Stimulated activated naive CD4-positive, alpha-beta T cell (primary cell): Measurements from ENCODE around the gene LYPD6.

Source experiments
- DNase-seq, 6 experiments: peaks; one replicate each; lab custom pipeline; 2025; lab: John Stamatoyannopoulos, UW

The LYPD6 gene

DNA sequence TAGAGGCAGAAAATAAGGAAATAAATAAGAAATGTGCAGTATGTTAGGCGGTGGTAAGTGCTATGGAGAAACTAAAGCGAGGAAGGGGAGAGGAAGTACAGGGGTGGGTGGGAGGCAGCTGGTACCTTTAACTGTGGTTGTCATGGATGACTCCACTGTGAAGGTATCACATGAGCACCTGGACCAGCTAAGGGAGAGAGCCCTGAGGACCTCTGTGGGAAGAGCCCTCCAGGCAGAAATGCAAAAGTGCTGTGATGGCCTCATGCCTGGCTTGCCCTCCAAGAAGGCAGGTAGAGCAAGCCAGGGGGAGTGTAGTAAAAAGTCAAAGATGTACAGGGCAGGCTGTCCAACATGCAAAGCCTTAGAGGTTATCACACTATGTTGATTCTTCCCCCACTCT, 17.9 kb downstream of the LYPD6 start:
- DNase-seq, result no peak

GRCh38 chr2:149353421-149353820, 23.0 kb downstream of the LYPD6 start:
- no peak for DNase-seq

DNA sequence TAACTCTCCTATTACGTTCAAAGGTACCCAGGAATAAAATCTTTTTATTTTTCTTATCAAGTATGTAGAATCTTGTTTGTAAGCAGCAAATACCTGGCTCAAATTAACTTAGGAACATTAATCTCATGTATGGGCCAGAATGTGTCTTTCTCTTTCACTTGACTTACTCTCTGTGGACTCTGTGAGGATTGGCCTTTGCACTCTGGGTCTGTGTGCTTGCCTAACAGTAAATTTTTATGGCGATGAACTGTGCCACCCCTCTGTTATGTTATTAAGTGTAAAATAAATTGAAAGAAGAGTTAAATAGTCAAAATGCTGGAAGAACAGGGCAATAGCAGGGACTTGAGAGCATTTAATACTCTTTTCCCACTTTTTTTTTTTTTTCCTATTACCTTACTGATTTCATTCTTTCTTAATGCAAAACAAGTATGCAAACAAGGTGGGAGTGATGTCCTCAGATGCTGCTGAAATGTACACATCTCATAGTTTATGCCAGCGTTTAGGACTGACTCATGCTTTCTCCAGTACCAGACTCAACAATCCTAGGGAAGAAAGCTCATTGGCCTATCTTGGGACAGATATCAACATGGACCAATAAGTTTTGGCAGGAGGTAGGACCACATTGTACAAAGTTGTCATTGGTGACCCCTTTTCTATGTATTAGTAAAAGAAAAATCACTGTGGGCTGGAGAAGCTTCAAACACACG, 25.5 kb downstream of the LYPD6 start:
- no peak for DNase-seq

GRCh38 chr2:149357058-149357457, 26.7 kb downstream of the LYPD6 start:
- no peak for DNase-seq

DNA sequence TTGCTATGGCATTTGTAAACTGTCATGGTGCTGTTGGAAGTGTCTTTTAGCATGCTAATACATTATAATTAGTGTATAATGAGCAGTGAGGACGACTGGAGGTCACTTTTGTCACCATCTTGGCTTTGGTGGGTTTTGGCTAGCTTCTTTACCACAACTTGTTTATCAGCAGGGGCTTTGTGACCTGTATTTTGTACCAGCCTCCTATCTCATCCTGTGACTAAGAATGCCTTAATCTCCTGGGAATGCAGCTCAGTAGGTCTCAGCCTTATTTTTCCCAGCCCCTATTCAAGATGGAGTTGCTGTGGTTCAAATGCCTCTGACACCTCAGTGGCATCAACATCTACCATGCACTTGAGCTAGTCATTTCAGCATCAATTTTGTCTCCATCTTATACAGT, 29.7 kb downstream of the LYPD6 start:
- DNase-seq, result no peak

DNA sequence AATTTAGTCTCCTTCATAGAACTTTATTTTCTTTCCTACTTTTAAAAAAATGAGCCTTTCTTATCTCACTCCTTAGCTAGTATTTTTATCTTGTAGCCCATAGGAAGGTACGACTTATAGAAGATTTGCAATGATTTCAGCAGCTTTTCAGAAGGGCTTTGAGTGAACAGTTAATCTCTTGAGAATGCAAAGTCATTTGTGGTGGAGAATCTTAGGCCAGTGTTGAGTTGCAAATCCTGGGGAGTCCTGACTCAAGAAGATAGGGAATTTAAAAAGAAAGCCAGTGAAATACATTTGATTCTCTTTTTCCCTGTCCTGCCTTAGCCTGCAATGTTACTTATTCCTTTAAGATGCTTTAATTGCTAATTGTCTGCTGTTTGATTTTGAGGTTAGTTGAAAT, 33.6 kb downstream of the LYPD6 start:
- DNase-seq, result no peak

- no peak for DNase-seq
Measured at GRCh38 chr2:149364839-149365238, 34.5 kb downstream of the LYPD6 start.

GRCh38 chr2:149365931-149366583, 35.7 kb downstream of the LYPD6 start:
- no peak for DNase-seq

DNA sequence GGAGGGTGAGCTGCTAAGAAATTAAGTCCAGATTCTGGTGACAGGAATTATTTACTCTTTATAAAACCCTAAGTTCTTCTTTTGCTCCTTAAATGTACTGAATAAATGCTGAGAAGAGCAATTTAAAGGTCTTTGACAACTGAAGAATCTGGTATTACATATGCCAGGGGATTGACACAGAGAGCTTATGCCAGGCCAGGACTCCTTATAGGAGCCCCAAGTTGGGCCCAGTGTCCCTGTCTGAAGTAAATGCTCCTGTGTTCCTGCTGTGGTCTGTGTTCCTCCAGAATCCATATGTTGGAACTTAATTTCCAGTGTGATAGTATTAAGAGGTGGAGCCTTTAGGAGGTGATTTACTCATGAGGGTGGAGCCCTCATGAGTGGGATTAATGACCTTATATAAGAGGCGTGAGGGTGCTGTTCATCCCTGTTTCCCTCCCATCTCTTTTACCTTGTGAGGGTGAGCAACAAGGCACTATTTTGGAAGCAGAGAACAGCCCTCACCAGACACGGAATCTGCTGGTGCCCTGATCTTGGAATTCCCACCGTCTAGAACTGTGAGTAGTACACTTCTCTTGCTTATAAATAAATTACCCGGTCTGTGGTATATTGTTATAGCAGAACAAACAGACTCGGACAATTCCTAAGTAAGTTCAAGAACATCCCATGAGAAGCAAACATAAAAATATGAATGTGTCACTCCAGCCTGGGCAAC, 39.8 kb downstream of the LYPD6 start:
- DNase-seq, result no peak

DNA sequence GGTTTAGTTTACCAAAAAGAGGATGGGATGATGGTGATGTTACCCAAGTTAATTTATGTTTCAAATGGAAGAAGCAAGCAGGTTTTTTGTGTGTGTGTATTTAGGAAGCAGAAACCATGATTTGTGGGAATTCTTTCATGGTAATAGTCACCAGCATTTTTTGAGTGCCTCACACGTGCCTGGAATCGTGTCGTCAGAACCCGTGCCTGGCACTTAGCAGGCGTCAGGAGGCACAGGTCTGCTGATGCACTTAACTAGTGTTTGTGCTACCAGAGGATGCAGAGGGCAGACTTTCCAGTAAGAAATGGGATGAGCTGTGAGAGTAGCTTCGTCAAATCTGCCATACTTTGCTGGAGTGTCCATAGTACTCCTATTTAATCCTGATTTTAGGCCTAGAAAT, 41.1 kb downstream of the LYPD6 start:
- no peak for DNase-seq

DNA sequence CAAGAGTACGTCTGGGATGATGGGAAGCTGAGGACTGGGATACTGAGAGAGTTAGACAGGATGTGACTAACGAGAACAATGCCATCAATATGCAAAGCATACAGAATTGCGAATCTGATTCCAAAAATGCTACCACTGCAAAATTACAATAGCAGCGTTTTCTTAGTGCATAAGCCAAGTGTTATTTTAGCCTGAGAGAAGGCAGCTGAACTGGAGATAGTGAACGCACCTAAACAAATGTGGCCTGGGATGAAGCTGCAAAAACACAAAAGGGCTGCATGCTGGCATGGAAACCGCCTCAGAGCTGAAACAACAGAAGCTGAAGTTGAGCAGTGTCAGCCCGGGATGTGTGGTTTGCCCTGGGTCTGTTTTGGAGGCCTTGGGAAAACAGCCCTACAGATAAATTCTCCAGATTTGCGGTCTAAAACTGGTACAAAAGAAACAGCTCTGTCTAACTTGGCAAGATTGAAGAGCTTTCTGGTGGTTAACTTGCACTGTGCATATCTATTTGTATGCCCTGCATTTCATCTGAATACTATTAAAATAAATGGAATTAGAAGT, 45.5 kb downstream of the LYPD6 start:
- no peak for DNase-seq

- DNase-seq, result no peak
Measured at GRCh38 chr2:149380205-149380604, 49.8 kb downstream of the LYPD6 start.

DNA sequence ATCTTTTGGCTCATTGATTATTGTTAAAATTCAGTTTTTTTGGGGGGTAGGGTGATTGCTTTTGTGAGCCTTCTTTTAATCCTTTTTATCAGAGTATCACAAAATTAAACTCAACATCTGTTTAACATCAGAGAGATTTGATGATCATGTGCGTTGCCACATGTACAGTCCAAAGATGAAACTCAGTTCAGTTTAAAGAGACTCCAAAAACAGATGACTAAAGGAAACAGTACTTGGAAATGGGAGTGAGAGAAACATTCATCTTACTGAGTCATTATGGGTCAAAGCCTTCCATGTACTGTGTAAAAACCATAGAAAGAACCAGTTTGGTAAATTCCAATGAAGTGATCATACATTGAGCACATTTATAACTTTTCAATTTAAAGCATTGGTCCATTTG, 53.0 kb downstream of the LYPD6 start:
- no peak for DNase-seq

DNA sequence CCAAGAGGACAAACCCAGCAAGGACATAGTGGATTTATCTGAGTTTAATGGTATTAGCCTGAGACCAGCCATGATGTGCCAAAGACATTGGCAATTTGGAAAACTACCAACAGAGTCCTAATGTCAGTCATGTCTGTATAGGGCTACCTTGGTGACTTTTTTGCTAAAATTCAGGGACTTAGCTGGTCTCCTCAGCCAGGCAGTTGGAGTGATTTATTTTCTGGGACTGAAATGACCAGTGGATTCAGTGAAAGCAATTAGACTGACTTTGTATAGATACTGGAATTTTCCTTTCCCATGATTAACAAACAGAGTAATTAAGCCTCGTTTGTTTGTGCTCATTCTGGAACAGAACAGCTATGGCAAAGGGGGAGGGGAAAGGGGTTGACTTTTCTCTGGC, 55.0 kb downstream of the LYPD6 start:
- no peak for DNase-seq

- DNase-seq, result no peak
Measured at GRCh38 chr2:149387411-149387810, 57.0 kb downstream of the LYPD6 start.

DNA sequence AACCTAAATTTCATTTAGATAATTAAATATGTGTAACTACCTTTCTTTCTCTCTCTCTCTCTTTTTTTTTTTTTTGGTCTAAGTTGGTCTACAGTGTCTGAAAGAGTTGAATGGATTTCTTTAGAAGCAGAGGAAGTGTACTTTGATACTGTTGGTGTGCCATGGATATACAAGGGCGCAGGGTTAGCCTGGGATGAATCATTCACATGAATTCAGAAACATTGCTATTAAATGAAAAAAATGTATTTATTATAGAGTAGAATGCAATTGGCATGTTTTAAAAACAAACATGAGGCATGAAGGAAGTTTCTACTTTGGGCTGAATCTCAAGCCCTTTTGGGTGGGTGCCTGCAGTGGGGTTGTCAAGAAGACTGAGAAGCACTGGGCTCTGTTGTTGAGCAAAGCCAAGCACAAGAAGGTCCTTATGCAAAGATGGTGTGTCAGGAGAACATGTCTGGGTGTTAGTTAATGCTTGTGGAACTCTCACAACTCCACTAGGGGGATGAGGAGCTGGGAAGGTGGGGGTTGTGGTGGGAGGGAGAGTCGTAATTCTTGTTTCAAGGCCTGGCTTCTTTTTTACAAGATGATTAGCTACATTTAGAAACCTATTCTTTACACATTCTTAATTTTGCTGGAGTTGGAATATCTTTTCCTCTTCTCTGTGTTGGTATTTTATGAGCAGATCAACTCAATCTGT, 57.9 kb downstream of the LYPD6 start:
- no peak for DNase-seq

DNA sequence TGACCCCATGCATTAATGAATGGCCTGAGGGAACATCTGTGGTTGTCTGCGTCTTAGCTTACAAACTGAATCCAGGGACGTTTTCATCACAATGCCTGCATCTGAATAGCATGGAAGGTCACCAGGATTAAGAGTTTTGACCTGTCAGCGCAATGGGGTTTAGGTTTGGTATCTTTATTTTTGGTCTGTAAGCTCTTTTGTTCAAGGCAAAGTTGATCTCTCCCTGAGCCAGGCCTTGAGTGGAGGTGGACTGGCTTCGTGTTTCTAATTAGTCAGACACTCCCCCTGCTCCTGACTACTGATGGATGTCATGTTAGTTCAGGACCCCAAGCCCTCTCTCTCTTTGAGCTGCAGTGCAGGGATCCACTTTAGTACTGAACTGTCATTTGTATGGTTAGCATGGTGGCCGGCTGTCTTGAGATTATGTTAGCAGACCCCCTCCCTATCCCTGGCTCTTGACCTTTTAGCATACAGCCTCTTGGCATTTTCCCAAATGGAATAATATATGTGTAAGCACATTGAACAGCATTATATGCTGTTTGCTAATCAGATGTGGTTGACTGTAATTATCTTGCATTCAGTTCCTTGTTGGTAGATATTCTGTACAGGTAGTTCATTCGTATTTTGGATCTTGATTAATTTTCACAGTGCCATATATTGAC, 59.2 kb downstream of the LYPD6 start:
- no peak for DNase-seq

DNA sequence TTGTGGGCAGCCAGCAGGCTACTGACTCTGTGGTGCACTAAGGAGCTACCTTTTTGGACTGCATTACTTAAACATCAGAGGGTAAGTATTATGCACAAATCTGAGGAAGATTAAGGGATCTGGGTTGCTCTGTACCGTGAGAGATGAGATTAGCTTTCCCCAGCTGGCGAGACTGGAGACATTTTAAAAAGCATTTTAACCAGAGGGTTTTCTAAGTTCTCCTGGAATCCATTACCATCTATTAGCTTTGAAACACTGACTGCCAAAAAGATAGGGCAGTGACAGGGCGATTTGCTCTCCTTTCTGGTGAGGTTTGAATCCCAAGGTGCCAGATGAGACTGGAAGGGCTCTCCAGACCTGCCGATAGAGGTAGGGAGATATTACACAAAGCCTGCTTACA, 63.2 kb downstream of the LYPD6 start:
- DNase-seq, result no peak

GRCh38 chr2:149394864-149395263, 64.5 kb downstream of the LYPD6 start:
- no peak for DNase-seq

DNA sequence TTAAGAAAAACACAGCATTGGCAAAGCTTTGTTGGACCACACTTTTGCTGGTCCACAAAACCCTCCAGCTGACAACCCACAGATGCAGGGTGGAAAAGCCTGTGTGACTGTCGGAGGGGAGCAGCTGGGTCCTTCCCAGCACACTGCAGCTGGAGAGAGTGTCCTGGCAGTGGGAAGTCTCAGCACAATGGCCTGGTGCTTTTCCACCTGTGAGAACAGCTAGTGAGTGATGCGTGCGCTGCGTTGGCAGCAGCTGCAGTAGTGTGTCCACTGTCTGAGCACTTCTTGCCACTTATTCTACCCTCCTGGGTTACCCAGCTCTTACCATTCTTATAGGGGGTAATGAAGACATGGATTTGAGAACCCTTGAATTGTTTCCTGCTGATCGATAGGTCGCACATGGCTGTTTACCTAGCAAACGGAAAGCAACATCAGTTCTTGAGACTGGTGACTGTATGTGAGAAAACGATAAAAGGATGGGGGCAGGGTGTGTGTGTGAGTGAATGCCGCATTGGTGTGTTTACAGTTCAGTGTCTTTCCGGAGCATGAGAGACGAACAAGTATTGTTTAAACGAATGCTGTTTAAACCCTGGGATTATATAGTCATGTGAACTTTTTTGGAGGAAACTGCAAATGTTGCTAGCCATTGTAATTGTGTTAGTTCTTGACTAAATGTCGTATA, 69.7 kb downstream of the LYPD6 start:
- no peak for DNase-seq

DNA sequence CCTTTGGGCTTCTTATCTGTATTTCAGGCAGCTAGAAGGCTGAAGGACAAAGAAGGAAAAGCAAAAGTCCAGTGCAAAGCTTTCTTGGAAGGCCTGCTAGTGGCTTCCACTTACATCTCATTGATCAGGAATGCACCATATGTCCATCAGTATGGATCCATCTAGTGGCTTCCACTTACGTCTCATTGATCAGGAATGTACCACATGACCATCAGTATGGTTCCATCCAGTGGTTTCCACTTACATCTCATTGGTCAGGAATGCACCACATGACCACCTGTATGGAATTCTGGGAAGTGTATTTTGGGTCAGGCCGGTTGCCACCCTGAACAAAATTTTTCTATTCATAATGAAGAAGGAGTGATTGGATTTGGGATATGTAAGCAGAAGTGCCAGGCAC, 70.6 kb downstream of the LYPD6 start:
- no peak for DNase-seq
